Common myeloid progenitor, CD34-positive (primary cell): ENCODE measurements around the gene EFCAB6.

Experiments used
- CTCF ChIA-PET: fragments of 350-600 bp; sonication (Branson Sonifier 250); formaldehyde crosslinking; loops from one replicate; lab custom pipeline; 2021; ENCODE audit warnings: antibody characterized with exemption; lab: Charles Lee
- POLR2A ChIA-PET: fragments of 350-600 bp; sonication (Branson Sonifier 250); formaldehyde crosslinking; loops from one replicate; lab custom pipeline; 2021; ENCODE audit warnings: antibody characterized with exemption; lab: Charles Lee
- DNase-seq, 3 donors: peaks; one replicate each; pipeline versions ENCODE4 v3.0.0 to v3.0.0-alpha.2; 2013
- H3K27ac ChIP-seq, 2 experiments: 1 replicate in 1 of 2; 2 replicates in 1 of 2; pipeline ENCODE4 v1.7.0; 2013; ENCODE audit warnings: inconsistent platforms in 2 of 2, low read length in 2 of 2, mild to moderate bottlenecking in 2 of 2, low read depth in 1 of 2, moderate library complexity in 1 of 2; ENCODE audit not compliant: severe bottlenecking in 2 of 2, insufficient read depth in 1 of 2, poor library complexity in 1 of 2
- H3K27me3 ChIP-seq, 5 experiments: replicated peaks in 2 of 5; 1 replicate in 3 of 5; 2 replicates in 2 of 5; pipeline versions ENCODE4 v1.6.1 to v1.7.0; 2013; ENCODE audit warnings: low read length in 4 of 5, mild to moderate bottlenecking in 2 of 5, moderate library complexity in 2 of 5, inconsistent platforms in 1 of 5; ENCODE audit not compliant: insufficient read depth in 5 of 5, control insufficient read depth in 4 of 5
- H3K36me3 ChIP-seq, 4 experiments: 1 replicate in 2 of 4; 2 replicates in 2 of 4; pipeline versions ENCODE4 v1.6.1 to v1.7.0; 2013; ENCODE audit warnings: low read length in 3 of 4, control low read depth in 1 of 4, mild to moderate bottlenecking in 1 of 4; ENCODE audit not compliant: control insufficient read depth in 4 of 4, insufficient read depth in 4 of 4
- H3K4me1 ChIP-seq, 4 experiments: 1 replicate in 3 of 4; 2 replicates in 1 of 4; pipeline versions ENCODE4 v1.6.1 to v1.7.1; 2013; ENCODE audit warnings: low read length in 3 of 4, mild to moderate bottlenecking in 3 of 4, control low read depth in 1 of 4, inconsistent platforms in 1 of 4, moderate library complexity in 1 of 4; ENCODE audit not compliant: control insufficient read depth in 4 of 4, insufficient read depth in 4 of 4; ENCODE audit errors: control extremely low read depth in 1 of 4
- H3K4me3 ChIP-seq, 7 experiments: 1 replicate in 4 of 7; 2 replicates in 3 of 7; pipeline versions ENCODE4 v1.5.1 to v1.7.0; 2013; ENCODE audit warnings: mild to moderate bottlenecking in 7 of 7, low read length in 6 of 7, moderate library complexity in 6 of 7, inconsistent platforms in 2 of 7, low read depth in 2 of 7, control low read depth in 1 of 7; ENCODE audit not compliant: insufficient read depth in 4 of 7, control insufficient read depth in 1 of 7; ENCODE audit errors: extremely low read depth in 1 of 7
- H3K9me3 ChIP-seq, 5 experiments: 1 replicate in 4 of 5; 2 replicates in 1 of 5; pipeline versions ENCODE4 v1.6.1 to v1.7.1; 2013; ENCODE audit warnings: low read length in 4 of 5, mild to moderate bottlenecking in 2 of 5, inconsistent platforms in 1 of 5, low read depth in 1 of 5, moderate library complexity in 1 of 5; ENCODE audit not compliant: control insufficient read depth in 4 of 5, insufficient read depth in 2 of 5; ENCODE audit errors: control extremely low read depth in 1 of 5
- WGBS: methylation state at CpG from one replicate; pipeline ENCODE4 v1.1.5; 2013; ENCODE audit not compliant: insufficient coverage; 5-methylcytosine and 5-hydroxymethylcytosine counted together

Gene EFCAB6

GRCh38 chr22:43505896-43506295 lies 306.2 kb downstream of the EFCAB6 start:
- Histone ChIP-seq H3K36me3 (no peaks in the 10 kb centered on the region), H3K27ac (no peak overlapping the region), H3K9me3 (no peaks in the 10 kb centered on the region), H3K27me3 (no peaks in the 10 kb centered on the region), H3K4me1 (no peaks in the 10 kb centered on the region), H3K4me3 (no peak overlapping the region)
- no peak for DNase-seq
- POLR2A ChIA-PET = no interaction called here
- WGBS = 93% methylated on average over 2 of the region's 8 CpGs
- CTCF ChIA-PET = no interaction called here

GRCh38 chr22:43505423-43505822 lies 306.7 kb downstream of the EFCAB6 start:
- DNase-seq = no peak
- H3K4me1 ChIP-seq = no peaks in the 10 kb centered on the region
- 95% methylated on average over 14 of the region's 14 CpGs for WGBS
- H3K36me3 ChIP-seq = no peaks in the 10 kb centered on the region
- ChIA-PET POLR2A (no interaction called here), CTCF (no interaction called here)
- H3K27ac ChIP-seq = no peak overlapping the region
- H3K4me3 ChIP-seq = no peak overlapping the region
- no peaks in the 10 kb centered on the region for H3K9me3 ChIP-seq
- no peaks in the 10 kb centered on the region for H3K27me3 ChIP-seq

- Histone ChIP-seq H3K36me3 (no peaks in the 10 kb centered on the region), H3K4me3 (no peak overlapping the region), H3K4me1 (no peaks in the 10 kb centered on the region), H3K27me3 (no peaks in the 10 kb centered on the region), H3K27ac (no peak overlapping the region), H3K9me3 (no peaks in the 10 kb centered on the region)
- WGBS = 99% methylated on average over 4 of the region's 7 CpGs
- ChIA-PET CTCF (no interaction called here), POLR2A (no interaction called here)
- no peak for DNase-seq
Measured at GRCh38 chr22:43504666-43505261, 307.3 kb downstream of the EFCAB6 start.

- ChIA-PET POLR2A (no interaction called here), CTCF (no interaction called here)
- no peaks in the 10 kb centered on the region for H3K27me3 ChIP-seq
- H3K27ac ChIP-seq = no peak overlapping the region
- no peak for DNase-seq
- H3K4me1 ChIP-seq = no peaks in the 10 kb centered on the region
- H3K36me3 ChIP-seq = no peaks in the 10 kb centered on the region
- WGBS = 85% methylated on average over 3 of the region's 3 CpGs
- H3K9me3 ChIP-seq = no peaks in the 10 kb centered on the region
- H3K4me3 ChIP-seq = no peak overlapping the region
Measured at GRCh38 chr22:43504068-43504467, 308.0 kb downstream of the EFCAB6 start.

- 92% methylated on average over 17 of the region's 20 CpGs for WGBS
- ChIA-PET CTCF (no interaction called here), POLR2A (no interaction called here)
- Histone ChIP-seq H3K4me1 (no peaks in the 10 kb centered on the region), H3K36me3 (no peaks in the 10 kb centered on the region), H3K4me3 (no peak overlapping the region), H3K9me3 (no peaks in the 10 kb centered on the region), H3K27me3 (no peaks in the 10 kb centered on the region), H3K27ac (no peak overlapping the region)
- no peak for DNase-seq
Measured at GRCh38 chr22:43502306-43502874, 309.7 kb downstream of the EFCAB6 start.

- H3K9me3 ChIP-seq = no peaks in the 10 kb centered on the region
- DNase-seq = no peak
- H3K4me3 ChIP-seq = no peak overlapping the region
- ChIA-PET POLR2A (no interaction called here), CTCF (no interaction called here)
- H3K4me1 ChIP-seq = no peaks in the 10 kb centered on the region
- H3K27me3 ChIP-seq = no peaks in the 10 kb centered on the region
- no peak overlapping the region for H3K27ac ChIP-seq
- H3K36me3 ChIP-seq = no peaks in the 10 kb centered on the region
- 66% methylated on average over 10 of the region's 11 CpGs for WGBS
Measured at GRCh38 chr22:43501878-43502277, 310.2 kb downstream of the EFCAB6 start.

- WGBS = 91% methylated on average over 20 of the region's 22 CpGs
- Histone ChIP-seq H3K27me3 (no peaks in the 10 kb centered on the region), H3K27ac (no peak overlapping the region), H3K4me3 (no peak overlapping the region), H3K36me3 (no peaks in the 10 kb centered on the region), H3K9me3 (no peaks in the 10 kb centered on the region), H3K4me1 (no peaks in the 10 kb centered on the region)
- CTCF ChIA-PET = no interaction called here
- POLR2A ChIA-PET = no interaction called here
- no peak for DNase-seq
Measured at GRCh38 chr22:43500792-43501785, 311.0 kb downstream of the EFCAB6 start.
